HG02623 (cell line): ENCODE measurements around the gene PPP1CA.
A peak's percentile ranks its signal among the peaks of the same experiment; 100 is the strongest.

Experiments used
- ATAC-seq: cut with Tn5 transposase; IDR thresholded peaks from one replicate; pipeline ENCODE4 v1.9.1; 2021; ENCODE audit warnings: moderate library complexity; ENCODE audit not compliant: unreplicated experiment

Gene PPP1CA

DNA sequence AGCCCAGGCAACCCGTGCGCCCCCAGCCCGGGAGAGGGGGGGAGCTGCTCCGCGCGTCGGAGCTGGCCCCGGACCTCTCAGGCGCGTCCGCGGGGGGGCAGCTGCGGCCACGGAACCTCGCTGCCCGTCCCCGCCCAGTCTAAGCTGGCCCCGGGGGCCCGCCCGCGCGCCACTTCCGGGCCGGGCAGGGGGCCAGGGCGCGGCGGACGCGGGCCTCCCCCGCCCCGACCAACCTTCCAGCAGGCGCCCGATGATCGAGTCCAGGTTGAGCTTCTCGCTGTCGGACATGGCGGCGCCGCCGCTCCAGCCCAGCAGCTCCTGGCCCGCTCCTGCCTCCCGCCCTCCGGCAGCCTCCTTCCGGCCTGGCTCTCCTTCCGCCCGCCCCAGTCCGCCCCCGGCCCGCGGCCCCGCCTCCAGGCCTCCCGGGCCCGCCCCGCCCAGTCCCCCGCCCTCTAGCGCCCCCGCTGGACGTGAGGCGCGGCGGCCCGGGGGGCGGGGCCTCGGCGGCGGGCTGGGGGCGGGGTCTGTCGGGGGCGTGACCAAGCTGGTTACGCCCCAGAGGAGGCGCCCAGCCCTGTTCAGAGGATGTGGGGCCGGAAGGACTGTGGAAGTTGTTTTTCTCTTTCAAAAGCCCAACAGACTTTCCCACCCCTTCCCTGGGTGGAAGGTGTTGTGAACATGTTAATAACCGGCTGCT lies at the start of gene PPP1CA:
Gene PPP1CA (minus strand): TSS at position 364 of the 697 bp plus-strand sequence. CDS start 76 bp downstream, at position 288.
- peak; percentile 66 for ATAC-seq

DNA sequence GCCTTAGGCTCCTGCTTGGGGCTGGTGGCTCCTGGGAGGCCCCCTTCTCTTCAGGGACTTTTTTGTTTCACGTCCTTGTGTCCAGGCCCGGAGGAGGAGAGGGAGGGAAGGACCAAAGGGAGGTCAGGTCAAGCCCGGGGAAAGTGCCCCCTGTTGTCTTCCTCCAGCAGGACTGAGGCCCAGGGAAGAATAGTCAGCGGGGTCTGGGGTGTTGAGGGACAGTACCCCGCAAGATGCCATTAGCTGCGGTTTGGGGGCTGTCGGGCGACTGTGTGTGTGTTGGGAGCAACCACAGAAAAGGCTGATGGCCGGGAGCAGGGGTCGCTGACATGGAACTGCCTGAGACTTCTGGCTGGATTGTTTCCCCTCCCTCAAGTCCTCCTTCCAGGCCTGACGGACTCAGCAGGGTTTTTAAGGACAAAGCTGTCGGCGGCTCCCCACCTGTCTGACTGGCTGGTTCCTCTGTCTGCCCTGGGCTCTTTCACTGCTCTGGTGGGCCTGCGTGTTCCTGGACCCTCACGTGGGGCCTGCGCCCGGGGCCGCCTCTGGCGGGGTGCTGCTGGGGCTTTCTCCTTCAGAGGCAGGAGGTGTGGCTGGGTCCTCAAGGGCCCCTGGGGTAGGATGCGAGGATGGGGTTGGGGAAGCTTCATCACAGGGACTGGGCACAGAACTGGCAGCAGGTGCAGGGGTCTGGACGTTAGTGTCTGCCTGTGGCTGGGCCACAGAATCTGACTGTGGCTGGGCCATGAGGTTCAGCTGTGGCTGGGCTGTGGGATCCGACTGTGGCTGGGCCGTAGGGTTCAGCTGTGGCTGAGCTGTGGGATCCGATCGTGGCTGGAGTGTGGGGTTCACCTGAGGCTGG lies 49.4 kb upstream of the PPP1CA start:
- ATAC-seq = no peak

DNA sequence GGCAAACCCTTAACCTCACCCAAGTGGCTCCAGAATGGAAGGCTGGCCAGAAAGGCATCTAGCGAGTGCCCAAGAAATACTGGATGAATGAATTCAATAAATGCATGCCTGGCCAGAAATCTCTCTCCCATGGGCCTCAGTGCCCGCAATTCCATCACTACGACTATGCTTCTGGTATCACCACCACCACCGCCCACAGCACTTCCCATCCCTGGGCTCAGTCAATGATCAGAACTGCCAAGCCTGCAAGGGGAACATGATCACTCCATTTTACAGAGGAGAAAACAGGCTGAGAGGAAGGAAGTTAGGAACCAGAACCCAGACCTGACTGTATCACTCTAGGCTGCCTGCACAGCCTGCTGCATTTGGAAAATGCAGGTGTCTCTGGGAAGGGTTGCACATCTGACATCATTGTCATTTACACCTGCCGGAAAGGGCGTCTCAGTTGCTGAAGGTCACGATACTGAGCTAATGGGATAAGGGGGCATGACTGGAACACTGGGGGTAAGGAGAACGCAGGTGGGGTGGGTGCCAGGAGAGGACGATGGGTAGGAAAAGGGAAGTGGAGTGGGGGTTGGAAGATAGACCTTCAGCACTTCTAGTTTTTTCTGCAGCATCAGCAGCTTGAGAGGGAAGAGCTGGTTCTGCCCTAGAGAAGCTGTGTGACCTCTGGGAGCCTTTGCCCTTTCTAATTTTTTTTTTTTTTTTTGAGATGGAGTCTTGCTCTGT lies 47.6 kb upstream of the PPP1CA start:
- ATAC-seq = no peak

DNA sequence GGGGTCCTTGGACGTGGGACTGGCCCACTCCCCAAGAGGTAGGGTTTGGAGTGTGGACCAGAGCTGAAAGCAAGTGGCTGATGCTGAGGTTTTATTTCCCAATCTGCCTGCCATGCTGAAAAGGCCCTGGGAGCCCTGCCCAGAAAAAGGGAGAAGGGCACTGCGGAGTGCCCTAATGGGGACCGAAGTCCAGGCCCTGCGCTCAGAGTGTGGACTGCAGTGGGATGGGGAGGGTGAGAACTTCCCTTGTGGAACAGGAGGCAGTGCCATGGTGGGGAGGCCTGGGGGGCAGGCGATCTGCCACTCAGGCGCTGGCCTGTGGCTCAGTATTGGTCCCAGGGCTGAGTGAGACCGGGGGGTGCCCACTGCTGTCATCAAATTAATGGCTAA lies 46.6 kb upstream of the PPP1CA start:
- no peak for ATAC-seq

DNA sequence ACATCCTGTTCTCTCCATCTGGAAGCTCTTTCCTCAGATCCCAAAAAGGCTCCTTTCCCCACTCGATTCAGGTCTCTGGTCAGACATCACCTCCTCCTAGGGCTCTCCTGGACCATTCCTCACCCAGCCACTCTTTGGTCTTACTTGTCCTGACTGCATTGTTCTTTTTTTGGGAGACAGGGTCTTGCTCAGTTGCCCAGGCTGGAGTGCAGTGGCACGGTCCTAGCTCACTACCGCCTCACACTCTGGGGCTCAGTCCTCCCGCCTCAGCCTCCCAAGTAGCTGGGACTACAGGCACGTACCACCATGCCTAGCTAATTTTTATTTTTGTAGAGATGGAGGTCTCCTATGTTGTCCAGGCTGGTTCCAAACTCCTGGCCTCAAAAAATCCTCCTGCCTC lies 43.9 kb upstream of the PPP1CA start:
- ATAC-seq = no peak

DNA sequence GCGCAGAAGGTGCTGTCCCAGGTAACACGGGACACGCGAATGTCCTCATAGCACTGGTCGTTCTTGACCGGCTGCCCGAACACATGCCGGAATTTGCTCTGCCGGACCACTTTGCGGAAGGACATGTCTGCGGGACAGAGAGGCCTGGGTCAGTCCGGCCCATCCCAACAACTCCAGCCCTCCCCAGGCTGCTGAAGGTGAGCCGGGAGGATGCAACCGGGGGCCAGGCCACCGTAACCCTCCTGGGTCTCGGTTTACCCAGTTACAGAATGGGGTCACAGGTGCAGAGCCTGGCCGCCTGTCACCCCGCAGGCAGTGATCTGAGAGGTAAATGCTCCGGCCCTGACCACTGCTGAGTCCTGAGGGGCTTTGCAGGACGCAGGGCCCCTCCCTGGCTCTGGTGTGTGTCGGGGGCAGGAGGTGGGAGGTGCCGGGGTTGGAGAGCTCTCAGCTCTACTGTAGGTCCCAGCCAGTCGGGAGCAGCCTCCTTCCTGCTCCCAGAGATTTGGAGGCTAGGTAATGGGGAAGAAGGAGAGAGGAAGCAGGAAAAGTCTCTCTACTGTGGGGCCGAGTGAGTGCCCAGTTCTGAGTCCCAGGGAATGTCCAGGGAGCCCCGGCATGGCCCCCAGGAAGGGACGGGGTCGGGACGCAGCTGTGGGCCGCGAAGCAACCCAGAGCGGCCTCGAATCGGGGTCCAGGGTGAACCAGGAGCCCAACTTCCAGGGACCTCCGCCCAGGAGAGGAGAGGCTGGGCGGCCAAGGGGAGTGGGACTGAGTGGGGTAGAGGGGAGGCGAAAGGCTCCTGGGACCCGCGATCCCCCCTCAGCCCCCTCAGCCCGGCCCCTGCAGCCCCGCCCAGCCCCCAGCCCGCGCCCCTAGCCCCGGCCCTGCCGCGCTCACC lies 41.1 kb upstream of the PPP1CA start:
- peak; percentile 10 for ATAC-seq

DNA sequence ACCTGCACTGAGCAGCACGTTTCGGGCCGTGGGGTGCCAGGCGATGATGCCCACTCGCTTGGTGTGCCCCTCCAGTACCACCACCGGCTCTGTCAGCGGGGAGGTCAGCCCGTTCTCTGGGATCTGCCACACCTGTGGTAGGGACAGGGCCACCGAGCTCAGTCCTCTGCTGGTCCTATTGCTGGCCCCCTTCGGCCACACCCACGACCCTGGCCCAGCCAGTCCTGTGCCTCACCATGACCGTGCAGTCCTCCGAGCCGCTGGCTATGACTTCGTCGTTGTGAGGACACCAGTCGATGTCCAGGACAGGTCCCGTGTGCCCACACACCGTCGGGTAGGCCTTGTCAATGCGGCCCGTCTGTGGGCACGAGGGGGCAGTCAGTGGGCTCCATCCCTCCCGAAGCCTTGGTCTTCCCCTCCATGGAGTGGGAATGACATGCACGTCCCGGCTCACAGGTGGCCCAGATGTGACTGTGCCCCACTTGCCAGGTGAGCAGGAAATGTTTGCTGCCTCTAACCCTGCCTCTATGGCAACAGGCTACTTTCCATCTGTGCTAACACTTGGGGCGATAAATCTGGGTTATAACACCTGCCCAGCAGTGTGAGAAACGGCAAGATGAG lies 40.2 kb upstream of the PPP1CA start:
- no peak for ATAC-seq

DNA sequence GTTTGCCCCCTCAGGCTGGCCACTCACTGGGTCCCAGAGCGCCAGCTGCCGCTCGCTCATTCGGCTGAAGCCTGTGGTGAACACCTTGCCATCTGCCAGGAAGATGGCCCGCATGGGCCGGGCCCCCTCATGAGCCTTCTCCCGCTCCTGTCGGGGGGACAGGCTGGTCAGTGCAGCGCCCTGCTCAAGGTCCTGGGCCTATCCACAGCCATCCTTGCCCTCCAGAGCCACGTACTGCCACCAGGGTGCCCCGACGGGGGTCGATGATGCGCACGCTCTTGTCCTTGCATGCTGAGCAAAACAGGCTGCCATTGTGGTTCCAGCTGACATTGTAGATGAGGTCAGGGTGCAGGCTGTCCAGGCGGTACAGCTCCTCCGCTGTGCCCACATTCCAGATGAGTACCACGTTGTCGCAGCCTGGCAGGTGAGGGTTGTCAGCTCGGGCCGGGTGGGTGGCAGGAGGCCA lies 39.5 kb upstream of the PPP1CA start:
- ATAC-seq = no peak

DNA sequence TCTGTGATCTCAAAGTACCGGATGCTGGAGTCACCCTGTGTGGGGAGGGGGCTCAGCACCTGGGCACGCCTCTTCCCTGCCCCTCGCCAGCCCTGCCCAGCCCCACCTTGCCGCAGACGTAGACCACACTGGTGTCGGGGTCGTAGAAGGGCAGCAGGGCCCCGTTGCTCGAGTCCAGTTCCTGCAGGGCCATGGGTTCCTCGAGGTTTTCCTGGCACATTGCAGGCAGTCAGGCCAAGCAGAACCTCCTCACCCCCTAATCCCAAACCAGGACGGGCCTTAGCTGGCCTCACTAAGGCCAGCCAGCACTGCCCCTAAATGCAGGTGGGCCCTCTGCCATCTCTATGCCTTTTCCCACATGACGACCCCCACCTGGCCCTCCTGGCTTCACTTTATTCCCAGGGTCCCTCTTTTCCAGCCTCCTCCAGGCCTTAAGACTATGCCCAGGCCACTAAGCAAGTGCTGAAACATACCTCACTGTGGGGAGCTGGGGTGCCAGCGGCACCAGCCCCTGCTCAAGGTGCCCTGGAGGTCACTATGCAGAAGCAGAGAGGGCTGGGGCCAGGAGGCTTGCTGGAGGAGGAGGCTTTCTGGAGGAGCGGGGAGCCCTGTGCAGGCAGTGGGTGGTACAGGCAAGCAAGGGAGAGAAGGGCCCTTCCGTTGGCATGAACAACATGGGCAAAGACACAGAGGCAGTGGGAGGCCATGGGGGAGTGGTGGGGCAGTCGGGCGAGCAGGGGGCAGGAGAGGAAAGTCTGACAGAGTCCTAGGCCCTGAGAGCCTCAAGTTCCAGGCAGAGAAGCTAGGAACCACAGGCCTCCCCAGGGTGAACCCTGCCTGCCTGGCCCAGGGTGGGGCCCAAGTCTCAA lies 38.8 kb upstream of the PPP1CA start:
- no peak for ATAC-seq

DNA sequence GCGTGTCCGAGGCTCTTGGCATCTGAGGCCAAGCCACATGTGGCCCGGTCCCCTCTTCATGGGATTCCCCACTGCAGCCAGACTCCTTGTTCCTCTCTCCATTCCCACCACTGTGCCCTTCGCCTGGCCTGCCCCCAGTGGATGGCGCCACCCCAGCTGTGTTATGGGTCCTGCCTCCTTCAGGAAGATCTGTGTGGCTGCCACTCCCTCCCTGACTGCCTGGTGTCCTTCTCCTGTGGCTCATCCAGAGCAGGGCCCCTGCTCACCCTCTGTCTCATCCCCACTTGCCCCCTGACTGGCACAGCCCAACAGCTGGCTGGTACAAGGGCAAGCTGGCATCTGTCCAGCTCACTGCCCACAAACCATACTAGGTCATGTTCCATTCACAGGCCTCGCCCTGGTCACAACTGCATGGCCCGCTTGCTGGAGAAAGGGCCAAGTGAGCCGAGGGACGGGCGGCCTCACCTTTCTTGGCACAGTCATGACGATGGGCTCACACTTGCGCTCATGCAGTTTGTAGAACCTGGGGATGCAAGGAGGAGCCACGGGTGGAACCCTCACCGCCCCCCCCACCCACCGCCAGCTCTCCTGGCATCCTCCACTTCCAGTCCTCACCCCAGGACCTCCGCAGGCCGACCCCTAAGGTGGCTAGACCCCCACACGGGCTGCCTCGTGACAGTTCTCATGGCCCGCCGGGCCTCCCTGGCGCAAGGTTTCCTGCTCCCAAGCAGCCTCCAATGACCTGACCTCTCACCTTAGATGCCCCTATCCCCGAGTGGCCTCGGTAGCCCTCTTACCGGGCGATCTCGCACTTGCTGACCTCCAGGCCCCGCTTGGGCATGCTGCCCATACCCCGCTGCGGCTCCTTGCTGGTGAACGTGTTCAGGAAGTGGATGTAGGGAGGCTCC lies 37.9 kb upstream of the PPP1CA start:
- no peak for ATAC-seq

DNA sequence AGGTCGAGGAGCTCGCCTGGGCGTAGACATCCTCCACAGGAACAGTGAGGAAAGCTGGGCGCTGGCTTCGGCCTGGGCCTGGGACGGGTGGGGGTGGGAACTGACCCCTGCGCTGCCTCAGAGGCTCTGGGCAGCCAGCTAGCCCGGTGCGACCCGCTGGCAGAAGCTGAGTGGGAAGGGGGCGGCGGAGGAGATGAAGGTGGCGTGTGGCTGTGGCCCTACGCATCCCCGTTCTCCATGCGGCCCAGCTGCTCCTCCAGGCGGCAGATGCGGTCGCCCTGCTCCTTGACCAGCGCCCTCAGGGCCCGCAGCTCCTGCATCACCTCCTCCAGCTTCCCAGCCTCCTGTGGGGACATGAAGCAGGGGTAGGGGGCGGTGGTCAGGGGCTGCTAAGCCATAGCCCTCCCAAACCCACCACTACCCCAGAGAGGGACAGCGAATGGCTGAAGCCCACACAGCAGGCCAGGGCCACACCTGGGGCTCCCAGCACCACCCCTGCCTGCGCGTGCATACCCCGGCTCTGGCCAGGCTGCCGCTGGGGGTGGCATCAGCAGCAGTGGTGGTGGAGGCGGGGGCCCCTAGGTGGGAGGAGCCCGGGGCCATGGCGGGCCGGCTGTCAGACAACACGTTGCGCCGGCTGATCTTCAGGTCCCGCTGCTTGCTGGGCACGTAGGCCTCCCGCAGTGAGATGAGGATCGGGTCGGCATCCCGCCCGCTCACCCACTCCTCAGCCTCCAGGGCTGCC lies 36.7 kb upstream of the PPP1CA start:
- ATAC-seq = no peak

DNA sequence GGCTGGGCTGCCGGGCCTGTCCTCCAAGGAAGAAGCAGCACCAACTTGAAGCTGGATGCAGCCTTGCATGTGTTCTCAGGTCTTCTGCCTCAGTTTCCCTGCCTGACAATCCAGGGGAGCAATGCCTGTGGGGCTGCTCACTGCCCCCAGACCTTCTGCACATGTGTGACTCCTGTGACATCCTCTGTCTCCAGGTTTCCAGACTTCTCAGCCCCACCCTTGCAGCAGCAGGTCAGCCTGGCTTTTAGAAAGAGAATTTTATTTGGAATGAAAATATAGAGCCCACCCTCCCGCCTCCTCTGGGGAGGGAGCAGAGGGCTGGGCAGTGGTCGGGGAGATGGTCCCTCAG lies 36.1 kb upstream of the PPP1CA start:
- ATAC-seq = no peak

DNA sequence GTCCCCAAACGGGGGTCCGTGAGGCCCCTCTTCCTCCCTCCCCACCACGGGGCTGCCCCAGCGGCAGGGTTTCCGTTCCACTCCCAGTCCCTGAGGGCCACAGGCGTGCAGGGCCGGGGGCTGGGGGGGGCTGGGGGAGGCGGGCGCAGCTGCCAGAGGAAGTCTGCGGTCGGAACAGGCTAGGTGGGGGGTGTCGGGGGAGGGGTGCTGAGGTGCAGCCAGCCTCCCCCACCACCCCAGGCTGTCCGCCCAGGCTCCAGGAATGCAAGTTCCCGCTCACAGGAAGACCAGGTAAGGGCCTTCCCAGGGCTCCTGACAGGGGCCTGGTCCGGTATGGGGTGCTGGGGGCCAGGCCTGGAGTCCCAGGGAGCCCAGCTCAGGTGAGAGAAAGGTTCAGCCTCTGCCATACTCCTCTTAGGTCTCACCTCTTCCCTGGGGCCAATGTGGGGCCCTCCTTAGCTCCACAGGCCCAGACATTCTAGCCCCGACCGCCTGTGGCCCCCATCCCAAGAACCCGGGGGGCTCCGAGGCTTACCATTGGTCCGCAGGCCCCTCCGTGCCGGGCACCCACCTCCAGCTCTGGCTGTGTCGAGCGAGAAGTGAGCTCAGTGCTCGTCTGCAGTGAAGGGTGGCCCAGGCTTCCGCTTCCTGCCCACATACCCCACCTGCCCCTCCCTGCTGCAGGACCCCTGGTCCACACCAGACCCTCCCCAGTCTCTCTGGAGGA lies 35.6 kb upstream of the PPP1CA start, which contains the start of gene PTPRCAP:
Gene PTPRCAP (minus strand): TSS at position 601 of the 727 bp plus-strand sequence. CDS start 63 bp downstream, at position 538.
- no peak for ATAC-seq

DNA sequence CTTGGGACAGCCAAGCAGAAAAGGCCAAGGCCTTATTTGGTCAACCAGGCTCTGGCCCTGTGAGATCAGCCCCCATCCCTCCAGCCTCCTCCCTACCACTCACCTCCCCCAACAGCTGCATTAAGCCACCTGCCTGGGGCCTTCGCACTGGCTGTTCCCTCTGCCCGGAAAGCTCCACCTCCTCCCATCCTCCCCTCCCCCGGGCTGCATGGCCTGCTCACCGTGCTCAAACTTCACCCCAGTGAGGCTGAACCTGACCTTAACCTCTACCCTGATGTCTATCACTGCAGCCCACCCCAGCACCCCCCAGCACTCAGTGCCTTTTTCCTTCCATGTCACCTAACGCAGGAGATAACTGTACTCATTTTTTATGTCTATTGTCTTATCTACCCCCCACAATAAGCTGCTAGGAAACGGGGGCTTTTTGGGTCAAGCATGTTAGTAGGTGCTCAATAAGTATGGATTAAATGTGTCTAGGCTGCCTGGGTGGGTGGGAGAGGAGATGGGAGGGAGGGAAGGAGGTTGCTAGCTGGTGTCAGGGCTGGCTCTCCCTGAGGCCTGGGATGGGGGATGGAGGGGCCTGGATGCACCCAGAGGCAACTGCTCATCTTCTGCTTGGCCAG lies 34.9 kb upstream of the PPP1CA start:
- no peak for ATAC-seq

DNA sequence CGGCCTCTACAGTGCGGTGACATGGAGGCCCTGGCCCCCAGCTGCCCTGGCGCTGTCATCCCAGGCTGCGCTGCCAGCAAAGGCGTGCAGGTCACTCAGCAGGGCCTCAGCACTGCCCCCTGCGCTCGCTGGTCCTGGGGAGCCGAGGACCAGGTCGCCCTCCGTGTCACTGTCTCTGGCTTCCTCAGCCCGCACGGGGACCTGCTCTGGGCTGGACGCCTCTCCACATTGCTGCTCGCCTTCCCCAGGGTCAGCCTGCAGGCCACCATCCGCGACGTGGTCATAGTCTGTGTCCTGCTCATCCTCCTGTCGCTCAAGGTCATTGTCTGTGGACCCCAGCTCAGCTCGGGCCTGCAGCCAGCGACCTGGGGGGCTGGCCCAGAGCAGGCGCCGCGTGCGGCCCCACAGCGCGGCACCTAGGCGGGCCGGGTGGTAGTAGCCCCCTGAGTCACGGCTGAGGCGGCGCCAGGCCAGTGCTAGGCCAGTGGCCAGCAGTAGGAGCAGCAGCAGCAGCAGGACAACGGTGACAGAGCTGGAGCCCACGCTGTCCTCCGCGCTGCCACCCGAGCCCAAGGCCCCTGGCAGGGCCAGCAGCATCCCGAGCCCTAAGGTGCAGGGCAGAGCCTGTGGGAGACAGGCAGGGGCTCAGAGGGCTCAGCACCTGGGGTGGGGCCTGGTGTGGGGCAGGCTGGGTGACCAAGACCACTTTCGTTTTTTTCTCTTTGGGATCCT lies 34.2 kb upstream of the PPP1CA start:
- ATAC-seq = no peak
